MM.1S (cell line): ENCODE results near the gene RETNLB.

Experiments used
- DNase-seq: peaks from one replicate; pipeline ENCODE4 v3.0.0-alpha.2; 2015
- H2AFZ ChIP-seq: fragments of 300-600 bp; sonication (generic); 2 replicates; pipeline ENCODE4 v1.6.0; 2016; ENCODE audit warnings: antibody characterized with exemption, low read length
- H3F3A ChIP-seq: fragments of 300-600 bp; sonication (generic); 2 replicates; pipeline ENCODE4 v1.6.1; 2016; ENCODE audit warnings: mild to moderate bottlenecking, antibody characterized with exemption, low read length, moderate library complexity, mixed read lengths; ENCODE audit not compliant: insufficient read depth
- H3K27ac ChIP-seq: fragments of 300-600 bp; sonication (generic); 2 replicates; pipeline ENCODE4 v1.5.1; 2016; ENCODE audit warnings: mild to moderate bottlenecking, low read length
- H3K27me3 ChIP-seq: fragments of 300-600 bp; sonication (generic); replicated peaks from 2 replicates; pipeline ENCODE4 v1.6.0; 2016; ENCODE audit warnings: low read length; ENCODE audit not compliant: insufficient read depth
- H3K36me3 ChIP-seq: fragments of 300-600 bp; sonication (generic); replicated peaks from 2 replicates; pipeline ENCODE4 v1.6.1; 2016; ENCODE audit warnings: mild to moderate bottlenecking, low read length, mixed read lengths; ENCODE audit not compliant: insufficient read depth
- H3K4me1 ChIP-seq: fragments of 300-600 bp; sonication (generic); 2 replicates; pipeline ENCODE4 v1.6.1; 2016; ENCODE audit warnings: low read length, mixed read lengths
- H3K4me2 ChIP-seq: fragments of 300-600 bp; sonication (generic); 2 replicates; pipeline ENCODE4 v1.6.0; 2016; ENCODE audit warnings: low read depth, low read length
- H3K4me3 ChIP-seq: fragments of 300-600 bp; sonication (generic); 2 replicates; pipeline ENCODE4 v1.5.1; 2016; ENCODE audit warnings: low read length, mixed read lengths
- H3K79me2 ChIP-seq: fragments of 300-600 bp; sonication (generic); 2 replicates; pipeline ENCODE4 v1.6.1; 2016; ENCODE audit warnings: mixed run types, low read length, mixed read lengths
- H3K9ac ChIP-seq: fragments of 300-600 bp; sonication (generic); 2 replicates; pipeline ENCODE4 v1.6.1; 2016; ENCODE audit warnings: low read length, mixed read lengths
- H3K9me2 ChIP-seq: fragments of 300-600 bp; sonication (generic); replicated peaks from 2 replicates; pipeline ENCODE4 v1.6.1; 2016; ENCODE audit warnings: mild to moderate bottlenecking, low read length, mixed read lengths; ENCODE audit not compliant: insufficient read depth
- H3K9me3 ChIP-seq: fragments of 300-600 bp; sonication (generic); replicated peaks from 2 replicates; pipeline ENCODE4 v1.6.1; 2016; ENCODE audit warnings: mild to moderate bottlenecking, low read length, mixed read lengths; ENCODE audit not compliant: insufficient read depth
- H4K20me1 ChIP-seq: fragments of 300-600 bp; sonication (generic); 2 replicates; pipeline ENCODE4 v1.6.1; 2016; ENCODE audit warnings: mild to moderate bottlenecking, low read length, moderate library complexity, mixed read lengths; ENCODE audit not compliant: insufficient read depth
- CTCF ChIP-seq: fragments of 300-600 bp; sonication (generic); IDR thresholded peaks from 2 replicates; pipeline ENCODE4 v1.5.1; 2016; ENCODE audit warnings: antibody characterized with exemption, low read length, mixed read lengths
- EZH2 ChIP-seq: fragments of 300-600 bp; sonication (generic); optimal IDR thresholded peaks from 2 replicates; pipeline ENCODE3; 2017; ENCODE audit warnings: low read depth, mild to moderate bottlenecking, antibody characterized with exemption, low read length, mixed read lengths
- EZH2phosphoT487 ChIP-seq: fragments of 300-600 bp; sonication (generic); IDR thresholded peaks from 2 replicates; pipeline ENCODE4 v1.6.1; 2018; ENCODE audit warnings: antibody characterized with exemption, low read length

RETNLB gene

GRCh38 chr3:108779496-108779895 is 22.3 kb upstream of the RETNLB start:
- no peak overlapping the region for H2AFZ ChIP-seq

GRCh38 chr3:108775649-108776048 is 18.4 kb upstream of the RETNLB start:
- DNase-seq, result no peak
- H3K79me2 ChIP-seq, result no peaks in the 10 kb centered on the region
- no peaks in the 10 kb centered on the region for H3K36me3 ChIP-seq
- no peaks in the 10 kb centered on the region for H4K20me1 ChIP-seq
- H3F3A ChIP-seq, result 0 out of 2 replicates have a peak, but pooled peaks cover 5% of the 10 kb centered on the region
- no peak for TF ChIP-seq EZH2phosphoT487
- no peak for TF ChIP-seq CTCF
- TF ChIP-seq EZH2, result no peak
- no peak overlapping the region for H3K4me2 ChIP-seq
- H3K27me3 ChIP-seq, result no peaks in the 10 kb centered on the region
- H3K9ac ChIP-seq, result no peak overlapping the region
- no peaks in the 10 kb centered on the region for H3K9me2 ChIP-seq
- H3K27ac ChIP-seq, result no peak overlapping the region
- no peak overlapping the region for H3K4me3 ChIP-seq
- no peak overlapping the region for H2AFZ ChIP-seq
- peaks cover 18% of the 10 kb centered on the region for H3K4me1 ChIP-seq
- no peaks in the 10 kb centered on the region for H3K9me3 ChIP-seq

More at GRCh38 chr3:108779496-108779895, 22.3 kb upstream of the RETNLB start:
- no peaks in the 10 kb centered on the region for H3K9me2 ChIP-seq
- TF ChIP-seq EZH2phosphoT487, result no peak
- TF ChIP-seq EZH2, result no peak
- TF ChIP-seq CTCF, result no peak
- no peaks in the 10 kb centered on the region for H4K20me1 ChIP-seq
- no peaks in the 10 kb centered on the region for H3K9me3 ChIP-seq
- no peak overlapping the region for H3K4me2 ChIP-seq
- H3K27ac ChIP-seq, result no peak overlapping the region
- no peak overlapping the region for H3K9ac ChIP-seq
- H3K4me1 ChIP-seq, result peaks cover 28% of the 10 kb centered on the region
- H3K27me3 ChIP-seq, result no peaks in the 10 kb centered on the region
- H3K4me3 ChIP-seq, result no peak overlapping the region
- no peaks in the 10 kb centered on the region for H3K36me3 ChIP-seq
- no peaks in the 10 kb centered on the region for H3K79me2 ChIP-seq
- DNase-seq, result no peak
- H3F3A ChIP-seq, result 0 out of 2 replicates have a peak, but pooled peaks cover 5% of the 10 kb centered on the region

GRCh38 chr3:108767253-108767652 is 10.0 kb upstream of the RETNLB start:
- Histone ChIP-seq H2AFZ (no peak overlapping the region), H3K4me2 (no peak overlapping the region), H3K36me3 (no peaks in the 10 kb centered on the region), H3K79me2 (no peaks in the 10 kb centered on the region), H3K4me1 (no peaks in the 10 kb centered on the region), H3F3A (no peaks in the 10 kb centered on the region), H3K9me2 (no peaks in the 10 kb centered on the region), H3K9me3 (no peaks in the 10 kb centered on the region), H3K4me3 (no peak overlapping the region), H3K9ac (no peak overlapping the region), H4K20me1 (no peaks in the 10 kb centered on the region), H3K27me3 (no peaks in the 10 kb centered on the region), H3K27ac (no peak overlapping the region)
- no peak for TF ChIP-seq EZH2
- TF ChIP-seq CTCF, result no peak
- no peak for TF ChIP-seq EZH2phosphoT487
- DNase-seq, result no peak
